Measurements from ENCODE around the gene SPATA19. TPM values are rescaled to one million over a fixed set of nuclear protein-coding genes. Genes with fewer than 3 reads are reported as not detected.

Gene SPATA19
- total and polyA plus RNA-seq, 2 of the 13 experiments (the other 11 are each of a cell fraction or from before 2014, with no cell fraction given): not detected

- intact Hi-C loops (cut with micrococcal nuclease; ENCODE audit: unreplicated experiment) (no loop called here), in situ Hi-C loops (cut with HindIII; ENCODE audit: extremely low pct_ligation_motif_present, low pct_unique_long_range_greater_than_20kb) (loop anchor here (10.0 kb wide), 1 partner anchor 691 kb away; no protein-coding TSS in a partner anchor)
- Histone ChIP-seq H3K36me3 (replicated peaks in 1 of 2; ENCODE audit: control insufficient read depth in 1 of 2, insufficient read depth in 2 of 2, low read length in 2 of 2) (no peaks in the 10 kb centered on the region), H3K9me3 (ENCODE audit: low read length) (no peaks in the 10 kb centered on the region), H3K4me1 (ENCODE audit: insufficient read depth, low read length) (no peaks in the 10 kb centered on the region), H3K4me3 (replicated peaks in 1 of 3; ENCODE audit: insufficient read depth in 1 of 3, low read depth in 2 of 3, low read length in 3 of 3) (no peak overlapping the region), H3K27me3 (ENCODE audit: control insufficient read depth in 1 of 2, insufficient read depth in 2 of 2, low read length in 2 of 2) (no peaks in the 10 kb centered on the region; a peak in 1 of 5 replicates), H3K27ac (ENCODE audit: extremely low read length, insufficient read depth, low read length) (no peak overlapping the region), H3K79me2 (ENCODE audit: insufficient read depth, low read length) (no peaks in the 10 kb centered on the region), H4K20me1 (ENCODE audit: insufficient read depth, low read length) (no peaks in the 10 kb centered on the region), H3K4me2 (ENCODE audit: low read depth, low read length) (no peak overlapping the region), H3K9ac (ENCODE audit: insufficient read depth, low read depth, low read length) (no peak overlapping the region), H2AFZ (ENCODE audit: low read length) (no peak overlapping the region)
- WGBS (ENCODE audit: low lambda C conversion rate): 0% methylated on average over 2 of the region's 3 CpGs
- ChIA-PET CTCF (ENCODE audit: low intra/inter-chr PET ratio, low total read pairs) (no interaction called here), POLR2A (no interaction called here)
- TF ChIP-seq ZNF564 (CRISPR knock-in tag; IDR thresholded peaks at IDR 0.05) (no peak), FOXP1 (IDR thresholded peaks at IDR 0.05) (no peak), FOXP1 (CRISPR knock-in tag; IDR thresholded peaks at IDR 0.05) (no peak), ZNF335 (CRISPR knock-in tag; IDR thresholded peaks at IDR 0.05) (no peak), ZNF30 (CRISPR knock-in tag; IDR thresholded peaks at IDR 0.05) (no peak), MBD4 (IDR thresholded peaks at IDR 0.05; ENCODE audit: borderline replicate concordance, low read length) (no peak), ZC3H4 (CRISPR knock-in tag; IDR thresholded peaks at IDR 0.05; ENCODE audit: borderline replicate concordance) (no peak), PCBP2 (optimal IDR thresholded peaks at IDR 0.05; ENCODE audit: low read depth, low read length, poor library complexity, severe bottlenecking) (no peak), ARHGAP35 (CRISPR knock-in tag; IDR thresholded peaks at IDR 0.05; ENCODE audit: borderline replicate concordance) (no peak)
- ATAC-seq: no peak
- DNase-seq (ENCODE audit: low spot score): no peak
- FAIRE-seq: no peak
- no TSS peak for BruUV-seq (replicated peaks)
Observed at GRCh38 chr11:133825666-133826065, 19.6 kb downstream of the SPATA19 start.

- Histone ChIP-seq H3K4me2 (ENCODE audit: low read depth, low read length) (no peak overlapping the region), H3K9ac (ENCODE audit: insufficient read depth, low read depth, low read length) (no peak overlapping the region), H3K79me2 (ENCODE audit: insufficient read depth, low read length) (no peaks in the 10 kb centered on the region), H3K4me1 (ENCODE audit: insufficient read depth, low read length) (no peaks in the 10 kb centered on the region), H3K36me3 (replicated peaks in 1 of 2; ENCODE audit: control insufficient read depth in 1 of 2, insufficient read depth in 2 of 2, low read length in 2 of 2) (no peaks in the 10 kb centered on the region), H3K27me3 (ENCODE audit: control insufficient read depth in 1 of 2, insufficient read depth in 2 of 2, low read length in 2 of 2) (no peaks in the 10 kb centered on the region; a peak in 1 of 5 replicates), H2AFZ (ENCODE audit: low read length) (no peak overlapping the region), H3K9me3 (ENCODE audit: low read length) (no peaks in the 10 kb centered on the region), H3K4me3 (replicated peaks in 1 of 3; ENCODE audit: insufficient read depth in 1 of 3, low read depth in 2 of 3, low read length in 3 of 3) (no peak overlapping the region), H3K27ac (ENCODE audit: extremely low read length, insufficient read depth, low read length) (no peak overlapping the region), H4K20me1 (ENCODE audit: insufficient read depth, low read length) (no peaks in the 10 kb centered on the region)
- intact Hi-C loops (cut with micrococcal nuclease; ENCODE audit: unreplicated experiment) (no loop called here), in situ Hi-C loops (cut with HindIII; ENCODE audit: extremely low pct_ligation_motif_present, low pct_unique_long_range_greater_than_20kb) (loop anchor here (10.0 kb wide), 1 partner anchor 690 kb away; no protein-coding TSS in a partner anchor)
- no TSS peak for BruUV-seq (replicated peaks)
- ChIA-PET POLR2A (no interaction called here), CTCF (ENCODE audit: low intra/inter-chr PET ratio, low total read pairs) (no interaction called here)
- 20% methylated on average over 11 of the region's 11 CpGs for WGBS (ENCODE audit: low lambda C conversion rate)
- ATAC-seq (no peak), DNase-seq (ENCODE audit: low spot score) (no peak), FAIRE-seq (no peak)
- TF ChIP-seq ZNF616 (CRISPR knock-in tag; IDR thresholded peaks at IDR 0.05; ENCODE audit: low read depth): no peak
- TF ChIP-seq ATF2 (CRISPR knock-in tag; IDR thresholded peaks at IDR 0.05): no peak
- no peak for TF ChIP-seq ZNF546 (CRISPR knock-in tag; conservative IDR thresholded peaks at IDR 0.05)
- TF ChIP-seq BORCS8-MEF2B (CRISPR knock-in tag; IDR thresholded peaks at IDR 0.05): no peak
- TF ChIP-seq ZNF720 (CRISPR knock-in tag; IDR thresholded peaks at IDR 0.05): no peak
- TF ChIP-seq, protein P1, sequence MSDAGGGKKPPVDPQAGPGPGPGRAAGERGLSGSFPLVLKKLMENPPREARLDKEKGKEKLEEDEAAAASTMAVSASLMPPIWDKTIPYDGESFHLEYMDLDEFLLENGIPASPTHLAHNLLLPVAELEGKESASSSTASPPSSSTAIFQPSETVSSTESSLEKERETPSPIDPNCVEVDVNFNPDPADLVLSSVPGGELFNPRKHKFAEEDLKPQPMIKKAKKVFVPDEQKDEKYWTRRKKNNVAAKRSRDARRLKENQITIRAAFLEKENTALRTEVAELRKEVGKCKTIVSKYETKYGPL (CRISPR knock-in tag; IDR thresholded peaks at IDR 0.05): no peak
- TF ChIP-seq, protein P2, sequence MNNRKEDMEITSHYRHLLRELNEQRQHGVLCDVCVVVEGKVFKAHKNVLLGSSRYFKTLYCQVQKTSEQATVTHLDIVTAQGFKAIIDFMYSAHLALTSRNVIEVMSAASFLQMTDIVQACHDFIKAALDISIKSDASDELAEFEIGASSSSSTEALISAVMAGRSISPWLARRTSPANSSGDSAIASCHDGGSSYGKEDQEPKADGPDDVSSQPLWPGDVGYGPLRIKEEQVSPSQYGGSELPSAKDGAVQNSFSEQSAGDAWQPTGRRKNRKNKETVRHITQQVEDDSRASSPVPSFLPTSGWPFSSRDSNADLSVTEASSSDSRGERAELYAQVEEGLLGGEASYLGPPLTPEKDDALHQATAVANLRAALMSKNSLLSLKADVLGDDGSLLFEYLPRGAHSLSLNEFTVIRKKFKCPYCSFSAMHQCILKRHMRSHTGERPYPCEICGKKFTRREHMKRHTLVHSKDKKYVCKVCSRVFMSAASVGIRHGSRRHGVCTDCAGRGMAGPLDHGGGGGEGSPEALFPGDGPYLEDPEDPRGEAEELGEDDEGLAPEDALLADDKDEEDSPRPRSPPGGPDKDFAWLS (CRISPR knock-in tag; IDR thresholded peaks at IDR 0.05; ENCODE audit: borderline replicate concordance): no peak
- no peak for TF ChIP-seq PAF1 (CRISPR knock-in tag; IDR thresholded peaks at IDR 0.05)
- TF ChIP-seq SP5 (CRISPR knock-in tag; IDR thresholded peaks at IDR 0.05; ENCODE audit: borderline replicate concordance, low read depth): no peak
Observed at GRCh38 chr11:133825156-133825555, 20.2 kb downstream of the SPATA19 start.

All from HepG2 (cell line).